NB4 (cell line): ENCODE results near the gene SLC22A31.

Experiments
- DNase-seq: peaks from one replicate; pipeline ENCODE4 v3.0.0; 2010; ENCODE audit warnings: low read depth
- H3K4me3 ChIP-seq: one replicate; pipeline ENCODE4 v1.5.1; 2011; ENCODE audit warnings: mild to moderate bottlenecking, low read depth, low read length, moderate library complexity
- CTCF ChIP-seq: IDR thresholded peaks from one replicate; pipeline ENCODE4 v1.5.1; 2012; ENCODE audit warnings: low read depth, low read length
- MAX ChIP-seq: IDR thresholded peaks from 2 replicates; pipeline ENCODE4 v1.6.1; 2011; ENCODE audit warnings: low read depth, low read length
- MYC ChIP-seq: IDR thresholded peaks from 2 replicates; pipeline ENCODE4 v1.6.1; 2011; ENCODE audit warnings: low read depth, low read length
- POLR2A ChIP-seq: IDR thresholded peaks from 2 replicates; pipeline ENCODE4 v1.6.1; 2011; ENCODE audit warnings: mild to moderate bottlenecking; ENCODE audit not compliant: insufficient read length; ENCODE audit errors: extremely low read depth

SLC22A31 gene

DNA sequence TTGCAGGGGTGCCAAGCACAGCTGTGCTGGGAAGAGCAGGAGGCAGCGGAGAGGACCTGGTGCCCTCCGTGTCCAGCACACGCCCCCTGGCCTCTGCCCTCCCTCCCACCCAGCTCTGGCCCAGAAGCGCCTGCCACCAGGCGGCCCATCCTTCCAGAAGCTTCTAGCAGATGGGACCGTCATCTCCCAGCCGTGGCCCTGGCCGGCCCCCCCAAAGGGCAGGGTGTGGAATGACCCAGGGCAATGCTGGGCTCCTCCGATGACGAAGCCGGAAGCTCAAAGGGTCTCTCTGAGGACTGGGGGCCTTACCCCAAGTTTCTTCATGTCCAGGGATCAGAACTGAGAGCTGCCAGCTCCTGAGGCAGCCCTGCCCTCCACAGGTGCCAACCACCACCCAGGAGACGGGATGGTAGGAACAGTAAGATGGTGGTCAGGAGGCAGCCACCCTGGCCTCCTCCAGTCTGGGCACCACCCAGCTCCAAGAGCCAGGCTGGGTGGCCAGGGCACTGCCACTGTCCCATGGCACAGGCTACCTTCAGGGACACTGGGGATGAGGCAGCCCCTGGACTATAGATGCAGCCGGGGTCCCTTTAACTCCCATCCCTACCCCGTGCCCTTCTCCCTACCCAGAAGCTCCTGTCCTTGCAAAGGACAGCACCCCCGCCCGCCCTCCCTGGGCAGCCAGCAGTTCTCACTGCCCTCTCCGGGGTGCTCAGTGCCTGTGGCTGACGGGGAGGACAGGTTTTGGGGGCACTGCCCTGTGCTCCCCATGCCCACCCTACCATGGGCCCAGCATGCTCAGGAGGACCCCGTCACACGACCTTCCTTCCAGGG, 35.3 kb downstream of the SLC22A31 start:
- H3K4me3 ChIP-seq, result no peak overlapping the region
- TF ChIP-seq MYC (no peak), POLR2A (no peak), MAX (no peak), CTCF (no peak)
- no peak for DNase-seq

GRCh38 chr16:89164436-89164835, 35.9 kb downstream of the SLC22A31 start:
- TF ChIP-seq MAX (no peak), POLR2A (no peak), CTCF (no peak), MYC (no peak)
- no peak for DNase-seq
- H3K4me3 ChIP-seq, result no peak overlapping the region

GRCh38 chr16:89163297-89163696, 37.0 kb downstream of the SLC22A31 start:
- DNase-seq, result no peak
- TF ChIP-seq POLR2A (no peak), MYC (no peak), MAX (no peak), CTCF (no peak)
- H3K4me3 ChIP-seq, result no peak overlapping the region

- no peak for DNase-seq
- TF ChIP-seq POLR2A (no peak), MAX (no peak), CTCF (no peak), MYC (no peak)
- H3K4me3 ChIP-seq, result no peak overlapping the region
Observed at GRCh38 chr16:89161763-89162713, 38.3 kb downstream of the SLC22A31 start.

DNA sequence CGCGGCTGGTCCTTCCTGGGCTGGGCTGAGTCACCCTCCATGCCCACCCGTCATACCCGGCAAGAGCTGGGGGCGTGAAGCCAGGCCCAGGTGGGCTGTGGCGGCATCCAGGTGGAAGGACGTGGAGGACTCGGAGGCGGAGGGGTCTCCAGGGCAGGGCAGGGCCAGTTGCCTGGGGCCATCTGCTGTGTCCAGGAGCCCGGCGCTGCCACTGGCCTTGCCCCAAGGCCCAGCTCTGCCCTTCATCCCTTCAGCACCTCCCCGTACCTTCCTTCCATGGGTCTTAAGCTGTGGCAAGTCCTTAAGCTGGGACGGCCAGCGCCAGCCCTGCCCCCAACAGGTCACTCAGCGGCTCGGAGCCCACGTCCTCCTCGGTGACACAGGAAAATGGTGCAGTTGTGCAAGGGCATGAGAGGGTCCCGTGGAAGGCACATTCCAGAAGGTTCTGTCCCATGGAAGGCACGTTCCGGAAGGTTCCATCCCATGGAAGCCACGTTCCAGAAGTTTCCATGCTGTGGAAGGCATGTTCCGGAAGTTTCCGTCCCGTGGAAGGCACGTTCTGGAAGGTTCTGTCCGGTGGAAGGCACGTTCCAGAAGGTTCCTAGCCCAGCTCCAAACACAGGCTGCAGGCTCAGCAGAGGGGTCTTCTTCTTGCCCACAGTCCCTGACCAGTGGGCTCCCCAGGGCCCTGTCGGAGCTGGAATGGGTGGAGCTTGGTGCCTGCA, 39.2 kb downstream of the SLC22A31 start:
- no peak for TF ChIP-seq MYC
- TF ChIP-seq MAX, result no peak
- TF ChIP-seq CTCF, result no peak
- TF ChIP-seq POLR2A, result no peak
- no peak for DNase-seq
- no peak overlapping the region for H3K4me3 ChIP-seq
